GM18526 (cell line): ENCODE results near the gene MGAT4C.

Experiments used
- POLR2A ChIP-seq: IDR thresholded peaks from 3 replicates; pipeline ENCODE4 v1.6.1; 2011; ENCODE audit not compliant: insufficient read length; ENCODE audit errors: extremely low read depth

Gene MGAT4C

GRCh38 chr12:85963326-85963725, 292.9 kb downstream of the MGAT4C start:
- TF ChIP-seq POLR2A = no peak

DNA sequence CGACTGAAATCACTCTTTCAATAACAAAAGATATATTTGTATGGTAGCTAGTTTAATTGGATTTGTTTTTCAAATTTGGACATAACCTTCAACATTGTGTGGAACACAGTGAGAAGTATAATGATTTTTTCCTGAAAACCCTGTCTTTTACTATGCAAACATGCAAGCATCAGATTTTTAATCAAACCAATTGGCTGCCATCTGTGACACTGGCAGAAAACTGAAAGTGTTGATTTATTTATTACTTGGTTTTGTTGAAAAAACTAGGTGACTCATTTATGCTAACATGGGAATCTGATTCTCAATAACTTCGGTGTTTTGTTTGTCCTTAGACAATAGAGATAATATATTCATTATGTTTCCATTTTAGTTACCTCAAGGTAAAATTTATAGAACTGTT, 300.1 kb downstream of the MGAT4C start:
- no peak for TF ChIP-seq POLR2A

GRCh38 chr12:85955127-85955526, 301.1 kb downstream of the MGAT4C start:
- no peak for TF ChIP-seq POLR2A

GRCh38 chr12:85951823-85952222, 304.4 kb downstream of the MGAT4C start:
- no peak for TF ChIP-seq POLR2A

- no peak for TF ChIP-seq POLR2A
Measured at GRCh38 chr12:85949253-85949652, 306.9 kb downstream of the MGAT4C start.

DNA sequence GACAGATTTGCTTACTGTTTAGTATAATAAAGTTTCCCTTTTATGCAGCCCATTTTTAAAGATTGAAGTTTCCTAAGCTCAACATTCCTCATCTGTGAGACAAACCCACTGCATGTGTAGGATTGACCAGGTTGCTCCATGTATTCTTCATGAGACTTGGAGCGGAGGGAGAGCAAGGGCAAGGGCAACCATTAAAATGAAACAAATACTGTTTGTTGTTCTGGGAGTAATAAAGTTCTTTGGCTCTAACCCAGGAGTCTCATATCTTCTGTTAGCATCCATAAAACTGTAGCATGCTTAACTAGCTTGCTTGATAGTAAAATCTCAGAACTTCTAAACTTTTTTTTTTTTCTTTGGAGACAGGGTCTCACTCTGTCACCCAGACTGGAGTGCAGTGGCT, 307.9 kb downstream of the MGAT4C start:
- TF ChIP-seq POLR2A = no peak

GRCh38 chr12:85947286-85947685, 308.9 kb downstream of the MGAT4C start:
- no peak for TF ChIP-seq POLR2A

DNA sequence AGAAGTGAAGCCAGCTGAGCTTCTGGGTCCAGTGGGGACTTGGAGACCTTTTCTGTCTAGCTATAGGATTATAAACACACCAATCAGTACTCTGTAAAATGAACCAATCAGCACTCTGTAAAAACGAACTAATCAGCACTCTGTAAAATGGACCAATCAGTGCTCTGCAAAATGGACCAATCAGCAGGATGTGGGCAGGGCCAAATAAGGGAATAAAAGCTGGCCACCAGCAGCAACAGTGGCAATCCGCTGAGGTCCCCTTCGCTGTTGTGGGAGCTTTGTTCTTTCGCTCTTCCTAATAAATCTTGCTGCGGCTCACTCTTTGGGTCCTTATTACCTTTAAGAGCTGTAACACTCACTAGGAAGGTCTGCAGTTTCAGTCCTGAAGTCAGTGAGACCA, 309.8 kb downstream of the MGAT4C start:
- TF ChIP-seq POLR2A = no peak

DNA sequence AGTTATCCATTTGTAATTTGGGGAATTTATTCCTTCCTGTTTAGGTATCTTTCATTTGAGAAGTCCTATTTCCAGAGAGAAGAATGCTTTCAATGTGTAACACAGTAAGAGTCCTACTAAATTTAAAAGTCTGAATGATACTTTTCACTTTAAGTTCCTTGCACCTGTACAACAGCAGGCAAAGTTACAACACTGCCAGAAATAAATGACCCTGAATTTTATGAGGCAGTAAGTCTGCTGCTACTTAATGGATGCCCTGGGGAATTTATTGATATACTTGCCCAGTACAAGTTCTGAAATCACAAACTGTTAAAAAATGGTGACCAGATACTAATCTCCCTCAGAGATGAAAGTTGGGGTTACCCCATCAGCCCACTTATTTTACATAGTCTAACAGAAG, 329.0 kb downstream of the MGAT4C start:
- no peak for TF ChIP-seq POLR2A

DNA sequence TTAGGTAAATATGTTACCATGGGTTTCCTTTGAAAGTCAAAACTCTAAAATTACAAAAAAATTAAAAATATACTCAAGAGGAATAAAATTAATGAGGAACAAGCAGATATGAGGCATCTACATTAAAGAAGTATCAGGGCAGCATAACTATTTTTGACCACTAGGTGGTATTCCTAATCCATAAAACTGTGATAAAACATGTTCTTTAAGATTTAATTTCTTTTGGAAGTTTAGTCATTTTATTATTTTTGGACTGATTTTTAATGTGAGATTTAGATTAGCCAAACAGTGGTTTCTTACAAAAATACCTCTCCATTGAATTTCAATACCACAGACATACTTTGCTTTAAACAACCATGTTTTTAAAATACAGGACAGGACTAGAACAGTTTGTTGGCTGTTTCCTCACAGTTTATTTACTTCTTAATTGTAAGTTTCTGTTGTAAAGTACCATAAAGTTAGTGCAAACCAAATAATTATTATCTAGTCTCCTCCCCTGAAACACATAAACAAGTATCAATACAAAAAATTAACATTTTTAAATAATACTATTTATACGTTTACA, 332.3 kb downstream of the MGAT4C start:
- no peak for TF ChIP-seq POLR2A

- TF ChIP-seq POLR2A = no peak
Measured at GRCh38 chr12:85920324-85920947, 335.8 kb downstream of the MGAT4C start.
